Prostate gland (tissue), 2 donors: ENCODE data around the gene SHD. TPM values are rescaled to one million over a fixed set of nuclear protein-coding genes. Genes with fewer than 3 reads are reported as not detected.

Source experiments
- DNase-seq: peaks from one replicate; pipeline ENCODE4 v3.0.0-alpha.2; 2019; ENCODE audit warnings: low spot score
- H3K27ac ChIP-seq, 2 donors: fragments of 200-600 bp; sonication (generic); 2 replicates each; pipeline ENCODE4 v1.5.1; 2017 to 2019
- H3K27me3 ChIP-seq: fragments of 200-600 bp; sonication (generic); replicated peaks from 2 replicates; pipeline ENCODE4 v1.5.1; 2019; ENCODE audit not compliant: insufficient read depth
- H3K36me3 ChIP-seq, 2 donors: fragments of 200-600 bp; sonication (generic); 1 replicate in 1 of 2; 2 replicates in 1 of 2; pipeline versions ENCODE4 v1.5.1 to v1.8.1; 2017 to 2019
- H3K4me1 ChIP-seq: fragments of 200-600 bp; sonication (generic); replicated peaks from 2 replicates; pipeline ENCODE4 v1.5.1; 2019
- H3K4me3 ChIP-seq, 2 donors: fragments of 200-600 bp; sonication (generic); 2 replicates each; pipeline ENCODE4 v1.5.1; 2017 to 2019
- H3K9me3 ChIP-seq: fragments of 200-600 bp; sonication (generic); 2 replicates; pipeline ENCODE4 v1.5.1; 2017
- POLR2A ChIP-seq: fragments of 450-650 bp; IDR thresholded peaks from one replicate; pipeline ENCODE4 v1.6.1; 2016; ENCODE audit warnings: antibody characterized with exemption, mild to moderate bottlenecking
- POLR2AphosphoS5 ChIP-seq: sonication (generic); formaldehyde crosslinking; IDR thresholded peaks from one replicate; pipeline ENCODE4 v1.6.1; 2017; ENCODE audit warnings: antibody characterized with exemption
- WGBS: methylation state at CpG from one replicate; pipeline ENCODE4 v1.1.5; 2018; 5-methylcytosine and 5-hydroxymethylcytosine counted together
- intact Hi-C: fragments of 100-400 bp; cut with DNase I; formaldehyde crosslinking; loops from one replicate; pipeline ENCODE4 v1.14.2; 2022
- total RNA-seq, 2 donors: library from RNA; depleted of rRNA; stranded (reverse); fragments of >200 nt; gene quantifications; one replicate each; pipeline ENCODE4 v1.1.0, GENCODE V29; 2016
- TF ChIP-seq, protein P1 (sequence below), 4 experiments: fragments of 200-600 bp in 2 of 4; fragments of 450-650 bp in 2 of 4; sonication (generic) in 2 of 4; IDR thresholded peaks; 1 replicate in 3 of 4; 2 replicates in 1 of 4; pipeline ENCODE4 v1.5.1; 2016 to 2019; ENCODE audit warnings: antibody characterized with exemption in 4 of 4, mild to moderate bottlenecking in 2 of 4, moderate library complexity in 2 of 4

Gene SHD
- total RNA-seq, 2 donors from 2014 or later: 0.62 to 18.0 TPM

GRCh38 chr19:4305659-4306058 lies 26.6 kb downstream of the SHD start:
- no peak for DNase-seq
- Histone ChIP-seq H3K27ac (no peak overlapping the region), H3K27me3 (peaks cover 4% of the 10 kb centered on the region), H3K9me3 (no peaks in the 10 kb centered on the region), H3K4me1 (no peaks in the 10 kb centered on the region), H3K4me3 (no peak overlapping the region), H3K36me3 (no peaks in the 10 kb centered on the region)
- intact Hi-C loops: no loop called here
- TF ChIP-seq POLR2AphosphoS5 (no peak), POLR2A (no peak)
- TF ChIP-seq, protein P1, sequence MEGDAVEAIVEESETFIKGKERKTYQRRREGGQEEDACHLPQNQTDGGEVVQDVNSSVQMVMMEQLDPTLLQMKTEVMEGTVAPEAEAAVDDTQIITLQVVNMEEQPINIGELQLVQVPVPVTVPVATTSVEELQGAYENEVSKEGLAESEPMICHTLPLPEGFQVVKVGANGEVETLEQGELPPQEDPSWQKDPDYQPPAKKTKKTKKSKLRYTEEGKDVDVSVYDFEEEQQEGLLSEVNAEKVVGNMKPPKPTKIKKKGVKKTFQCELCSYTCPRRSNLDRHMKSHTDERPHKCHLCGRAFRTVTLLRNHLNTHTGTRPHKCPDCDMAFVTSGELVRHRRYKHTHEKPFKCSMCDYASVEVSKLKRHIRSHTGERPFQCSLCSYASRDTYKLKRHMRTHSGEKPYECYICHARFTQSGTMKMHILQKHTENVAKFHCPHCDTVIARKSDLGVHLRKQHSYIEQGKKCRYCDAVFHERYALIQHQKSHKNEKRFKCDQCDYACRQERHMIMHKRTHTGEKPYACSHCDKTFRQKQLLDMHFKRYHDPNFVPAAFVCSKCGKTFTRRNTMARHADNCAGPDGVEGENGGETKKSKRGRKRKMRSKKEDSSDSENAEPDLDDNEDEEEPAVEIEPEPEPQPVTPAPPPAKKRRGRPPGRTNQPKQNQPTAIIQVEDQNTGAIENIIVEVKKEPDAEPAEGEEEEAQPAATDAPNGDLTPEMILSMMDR (IDR thresholded peaks at IDR 0.05): no peak
- 83% methylated on average over 16 of the region's 16 CpGs for WGBS

DNA sequence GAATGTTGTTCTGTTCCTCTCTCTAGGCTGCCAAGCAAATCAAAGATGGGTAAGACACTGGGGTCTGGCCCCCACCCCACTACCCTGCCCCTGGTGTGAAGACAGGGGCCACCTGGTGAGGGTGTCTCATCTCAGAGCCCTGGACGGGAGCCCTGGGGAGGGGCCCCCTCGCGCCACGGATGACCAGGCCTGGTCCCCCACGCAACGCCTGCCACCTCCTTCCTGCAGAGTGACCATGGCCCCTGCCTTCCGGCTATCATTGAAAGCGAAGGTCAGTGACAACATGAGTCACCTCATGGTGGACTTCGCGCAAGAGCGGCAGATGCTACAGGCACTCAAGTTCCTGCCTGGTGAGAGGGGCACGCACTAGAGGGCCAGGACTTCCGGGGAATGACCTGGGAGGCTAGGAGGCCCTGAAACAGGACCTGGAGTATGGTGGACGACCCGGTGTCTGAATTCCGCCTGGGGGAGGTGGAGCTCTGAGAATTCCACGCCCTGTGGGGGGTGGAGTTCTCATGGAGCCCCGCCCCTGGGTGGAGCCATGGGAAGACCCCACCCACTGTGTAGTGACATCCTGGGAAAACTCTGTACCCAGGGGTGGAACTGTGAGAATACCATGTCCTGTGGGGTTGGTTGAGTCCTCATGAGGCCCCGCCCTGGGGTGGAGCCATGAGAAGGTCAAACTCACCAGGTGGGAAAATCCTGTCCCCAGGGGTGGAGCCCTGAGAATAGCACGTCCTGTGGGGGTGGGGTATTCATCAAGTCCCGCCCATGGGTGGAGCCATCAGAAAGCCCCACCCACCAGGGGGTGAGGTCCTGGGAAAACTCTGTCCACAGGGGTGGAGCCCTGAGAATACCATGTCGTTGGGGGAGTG lies 31.4 kb downstream of the SHD start:
- no peaks in the 10 kb centered on the region for H3K27me3 ChIP-seq
- no peaks in the 10 kb centered on the region for H3K9me3 ChIP-seq
- TF ChIP-seq POLR2AphosphoS5 (no peak), POLR2A (no peak)
- TF ChIP-seq, protein P1 (IDR thresholded peaks at IDR 0.05): no peak
- H3K27ac ChIP-seq: no peak overlapping the region
- no peak for DNase-seq
- no peak overlapping the region for H3K4me3 ChIP-seq
- intact Hi-C loops: no loop called here
- no peaks in the 10 kb centered on the region for H3K36me3 ChIP-seq
- H3K4me1 ChIP-seq: no peaks in the 10 kb centered on the region
- 93% methylated on average over 22 of the region's 22 CpGs for WGBS

- Histone ChIP-seq H3K4me3 (no peak overlapping the region), H3K9me3 (no peaks in the 10 kb centered on the region), H3K27me3 (no peaks in the 10 kb centered on the region), H3K4me1 (no peaks in the 10 kb centered on the region), H3K36me3 (no peaks in the 10 kb centered on the region), H3K27ac (no peak overlapping the region)
- DNase-seq: no peak
- intact Hi-C loops: no loop called here
- TF ChIP-seq POLR2AphosphoS5 (no peak), POLR2A (no peak)
- TF ChIP-seq, protein P1 (IDR thresholded peaks at IDR 0.05): no peak
- WGBS: 36% methylated on average over 12 of the region's 12 CpGs
Measured at GRCh38 chr19:4313847-4314490, 34.9 kb downstream of the SHD start.

DNA sequence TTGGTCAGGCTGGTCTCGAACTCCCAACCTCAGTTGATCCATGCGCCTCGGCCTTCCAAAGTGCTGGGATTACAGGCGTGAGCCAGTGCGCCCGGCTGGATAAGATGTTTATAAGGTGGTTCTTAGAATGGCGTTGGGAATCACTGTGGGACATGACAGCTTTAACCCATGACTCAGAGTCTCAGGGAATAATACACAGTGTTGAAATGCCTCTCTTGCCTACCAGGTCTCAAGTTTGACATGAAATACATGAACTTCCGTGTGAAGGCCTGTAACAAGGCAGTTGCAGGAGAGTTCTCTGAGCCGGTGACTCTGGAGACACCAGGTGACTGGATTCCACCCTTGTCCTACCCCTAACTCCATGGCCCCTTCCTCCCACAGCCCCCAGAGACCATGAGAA lies 37.9 kb downstream of the SHD start:
- TF ChIP-seq POLR2AphosphoS5: no peak
- TF ChIP-seq, protein P1 (IDR thresholded peaks at IDR 0.05): no peak
- TF ChIP-seq POLR2A: no peak
- no peak overlapping the region for H3K4me3 ChIP-seq
- intact Hi-C loops: no loop called here

More for the DNA sequence above, 37.9 kb downstream of the SHD start:
- 93% methylated on average over 9 of the region's 9 CpGs for WGBS
- Histone ChIP-seq H3K27ac (no peak overlapping the region), H3K27me3 (no peaks in the 10 kb centered on the region), H3K9me3 (no peaks in the 10 kb centered on the region), H3K4me1 (no peaks in the 10 kb centered on the region), H3K36me3 (no peaks in the 10 kb centered on the region)
- DNase-seq: no peak
